GM18526 (cell line): ENCODE measurements around the gene STYXL2.

ENCODE experiments used
- POLR2A ChIP-seq: IDR thresholded peaks from 3 replicates; pipeline ENCODE4 v1.6.1; 2011; ENCODE audit not compliant: insufficient read length; ENCODE audit errors: extremely low read depth

STYXL2 gene

GRCh38 chr1:167093846-167094516 lies at the start of gene STYXL2:
Gene STYXL2 (plus strand): TSS chr1:167094075. CDS start chr1:167094850, 775 bp downstream.
- no peak for TF ChIP-seq POLR2A

DNA sequence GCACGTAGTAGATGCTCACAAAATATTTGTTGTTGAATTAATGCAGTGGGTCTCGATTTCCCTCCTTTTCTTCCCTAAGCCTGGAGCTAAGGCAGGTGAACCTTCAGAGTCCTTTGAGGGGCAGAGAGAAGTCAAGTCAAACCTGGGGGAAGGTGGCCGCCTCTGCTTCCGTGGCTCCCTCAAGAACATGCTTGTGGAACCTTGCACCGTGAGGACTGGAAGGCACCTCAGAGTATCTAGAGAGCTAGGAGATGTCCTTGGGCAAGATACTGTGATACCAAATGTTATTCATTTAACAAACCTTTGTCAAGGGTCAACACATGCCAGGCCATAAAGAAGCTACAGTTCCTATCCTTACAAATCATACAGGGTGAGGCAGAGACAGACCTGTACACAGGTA lies 42.0 kb upstream of the STYXL2 start:
- no peak for TF ChIP-seq POLR2A

GRCh38 chr1:167052389-167052788 lies 41.5 kb upstream of the STYXL2 start:
- no peak for TF ChIP-seq POLR2A

DNA sequence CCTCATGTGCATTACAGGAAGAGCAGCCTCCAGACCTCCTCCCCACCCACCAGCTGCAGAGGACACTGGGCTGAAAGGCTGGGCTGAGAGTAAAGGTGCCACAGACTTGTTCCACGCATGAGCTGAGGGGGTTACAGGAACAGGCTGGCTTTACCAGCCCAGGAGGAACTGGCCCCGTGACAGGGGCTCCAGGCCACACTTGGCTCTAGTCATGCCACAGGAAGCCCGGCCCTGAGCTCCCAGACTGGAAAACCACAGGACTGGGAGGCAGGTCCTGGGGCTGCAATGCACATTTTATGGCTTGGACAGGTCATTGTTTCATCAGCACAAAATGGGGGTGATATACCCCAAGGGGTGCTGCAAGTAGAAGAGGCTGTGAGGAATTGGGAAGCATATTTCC lies 39.3 kb upstream of the STYXL2 start:
- TF ChIP-seq POLR2A = no peak

GRCh38 chr1:167054946-167055630 lies 38.8 kb upstream of the STYXL2 start:
- no peak for TF ChIP-seq POLR2A

- TF ChIP-seq POLR2A = no peak
These were observed 37.2 kb upstream of the STYXL2 start for GRCh38 chr1:167056529-167057231.

DNA sequence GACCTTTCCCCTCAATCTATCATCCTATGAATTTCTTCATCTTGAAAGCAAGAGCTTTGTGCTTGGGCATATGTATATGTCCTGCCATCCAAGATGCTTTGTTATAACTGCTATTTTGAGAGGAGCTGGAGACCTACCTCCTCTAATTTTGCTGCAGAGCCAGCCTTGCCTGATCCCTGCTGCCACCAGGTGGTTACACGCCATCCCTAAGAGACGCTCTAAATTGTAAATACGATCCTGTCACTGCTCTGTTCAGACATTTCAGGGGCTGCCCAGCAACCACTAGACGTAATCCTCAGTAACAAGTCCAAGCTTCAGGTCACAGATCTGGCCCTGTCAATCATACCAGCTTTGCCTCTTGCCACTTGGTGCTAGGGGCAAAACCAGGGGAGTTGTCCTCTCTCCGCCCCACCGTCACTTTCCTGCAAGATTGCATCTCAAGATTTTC lies 36.6 kb upstream of the STYXL2 start:
- TF ChIP-seq POLR2A = no peak

DNA sequence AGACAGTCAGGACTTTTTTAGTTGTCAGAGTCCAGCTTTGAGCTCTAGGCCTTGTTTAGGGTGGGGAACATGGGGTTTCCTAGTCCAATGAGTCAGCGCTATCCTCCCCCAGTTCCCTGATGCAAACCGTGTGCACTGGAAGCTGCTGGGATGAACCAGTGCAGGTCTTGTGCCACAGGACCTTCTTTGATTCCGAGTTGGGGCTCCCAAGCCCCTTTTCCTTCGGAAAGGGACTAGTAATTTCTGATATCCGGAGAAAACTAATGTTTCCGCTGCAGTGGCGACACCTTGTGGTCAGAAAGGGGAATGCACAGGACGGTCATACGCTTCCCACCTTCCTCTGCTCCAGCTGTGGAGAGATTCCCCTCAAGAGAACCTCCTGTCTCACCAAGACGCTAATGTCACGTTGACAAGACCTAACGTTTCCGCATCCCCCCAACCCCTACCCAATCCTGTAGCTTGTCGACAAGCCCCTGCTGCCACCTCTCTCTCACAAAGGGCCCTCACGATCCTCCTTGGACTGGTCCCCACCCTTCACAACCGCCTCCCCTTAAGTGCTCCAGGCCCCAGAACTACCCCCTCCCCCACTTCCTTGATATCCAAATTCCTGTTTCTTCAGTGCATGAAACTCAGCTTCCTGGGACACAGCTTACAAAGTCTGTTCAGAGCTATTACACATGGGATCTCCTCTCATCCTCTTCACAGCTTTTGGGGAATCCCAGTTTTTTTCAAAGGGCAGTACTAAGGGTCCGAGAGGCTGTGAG lies 34.6 kb upstream of the STYXL2 start:
- TF ChIP-seq POLR2A = no peak

- TF ChIP-seq POLR2A = no peak
These were observed 34.1 kb upstream of the STYXL2 start for GRCh38 chr1:167059809-167060107.

DNA sequence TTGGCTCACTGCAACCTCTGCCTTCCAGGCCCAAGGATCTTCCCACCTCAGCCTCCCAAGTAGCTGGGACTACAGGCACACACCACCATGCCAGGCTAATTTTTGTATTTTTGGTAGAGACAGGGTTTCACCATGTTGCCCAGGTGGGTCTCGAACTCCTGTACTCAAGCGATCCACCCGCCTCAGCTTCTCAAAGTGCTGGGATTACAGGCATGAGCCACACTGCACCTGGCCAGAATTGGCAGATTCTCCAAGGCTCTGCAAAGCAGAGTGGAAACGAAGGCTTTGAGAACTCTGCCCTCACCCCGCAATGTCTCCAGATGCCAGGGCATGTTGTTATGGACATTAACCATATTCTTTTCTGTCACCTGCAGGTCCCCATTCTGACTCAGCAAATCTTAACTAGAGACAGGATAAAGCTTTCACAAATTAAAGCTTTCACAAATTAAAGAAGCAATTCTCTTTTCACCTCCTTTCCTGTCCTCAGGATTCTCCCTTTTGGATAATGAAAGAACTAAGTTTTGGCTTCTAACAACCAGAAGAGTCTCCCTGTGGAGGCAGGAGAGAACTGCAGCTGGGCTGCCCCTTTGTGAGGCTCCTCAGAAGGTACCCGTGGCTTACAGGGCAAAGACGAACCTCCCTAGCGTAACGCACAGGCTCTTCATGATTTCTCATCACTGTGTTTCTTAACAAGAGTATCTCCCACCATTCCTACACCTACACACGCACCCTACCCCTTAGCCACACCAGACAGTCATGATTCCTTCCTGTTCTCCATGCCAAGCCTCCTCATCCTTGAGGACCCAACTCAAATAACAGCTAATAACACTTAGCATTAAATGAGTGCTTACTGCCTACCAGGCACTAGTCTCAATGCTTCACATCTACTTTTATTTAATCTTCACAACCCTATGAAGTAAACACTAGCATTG lies 33.5 kb upstream of the STYXL2 start:
- no peak for TF ChIP-seq POLR2A

- TF ChIP-seq POLR2A = no peak
These were observed 32.8 kb upstream of the STYXL2 start for GRCh38 chr1:167061073-167061464.

DNA sequence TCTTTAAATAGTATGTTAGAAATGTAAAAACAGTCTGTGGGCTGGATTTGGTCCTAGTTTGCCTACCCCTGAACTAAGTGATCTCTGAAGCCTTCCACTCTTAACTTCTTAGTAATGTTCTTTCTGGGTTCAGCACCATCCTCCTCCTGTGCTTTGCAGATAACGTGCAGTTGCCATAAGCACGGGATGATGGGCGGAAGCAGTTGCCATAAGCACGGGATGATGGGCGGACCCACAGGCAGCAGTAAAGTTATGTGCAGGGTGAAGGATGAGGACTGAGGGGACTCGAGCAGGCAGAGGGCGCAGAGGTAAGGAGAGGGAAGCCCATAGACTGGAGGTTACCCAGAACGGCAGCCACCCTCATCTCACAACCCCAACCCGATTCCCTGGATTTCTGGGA lies 29.3 kb upstream of the STYXL2 start:
- no peak for TF ChIP-seq POLR2A

DNA sequence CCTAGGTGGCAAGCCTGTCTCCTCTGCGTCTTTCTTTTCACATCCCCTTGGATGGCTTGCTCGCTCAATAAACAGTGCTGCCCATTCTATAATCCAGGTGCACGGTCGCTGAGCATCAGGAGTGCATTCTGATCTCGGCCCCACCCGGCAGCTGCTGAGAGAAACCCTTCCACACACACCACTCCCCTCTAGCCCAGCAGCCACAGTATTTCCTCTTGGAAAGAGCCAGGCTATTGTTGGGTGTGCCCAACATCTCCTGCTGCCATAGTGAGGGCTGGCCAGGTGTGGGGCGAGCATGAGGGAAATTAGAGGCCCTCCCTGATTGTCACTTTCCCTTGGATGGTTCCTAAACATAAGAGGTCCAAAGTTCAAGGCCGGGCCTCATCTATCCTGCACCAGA lies 28.4 kb upstream of the STYXL2 start:
- no peak for TF ChIP-seq POLR2A

- TF ChIP-seq POLR2A = no peak
These were observed 27.3 kb upstream of the STYXL2 start for GRCh38 chr1:167066333-167067122.
